HUES6 (cell line): ENCODE measurements around the gene SALL3.

Source experiments
- H3K27ac ChIP-seq: 2 replicates; pipeline ENCODE4 v1.7.0; 2013; ENCODE audit warnings: low read depth, mild to moderate bottlenecking, low read length, inconsistent platforms
- H3K27me3 ChIP-seq: 2 replicates; pipeline ENCODE4 v1.6.1; 2013; ENCODE audit warnings: low read length; ENCODE audit not compliant: control insufficient read depth, insufficient read depth
- H3K36me3 ChIP-seq: 2 replicates; pipeline ENCODE4 v1.6.1; 2013; ENCODE audit warnings: low read length; ENCODE audit not compliant: control insufficient read depth, insufficient read depth
- H3K4me1 ChIP-seq: 2 replicates; pipeline ENCODE4 v1.6.1; 2013; ENCODE audit warnings: low read length; ENCODE audit not compliant: control insufficient read depth, insufficient read depth
- H3K4me3 ChIP-seq: 2 replicates; pipeline ENCODE4 v1.5.1; 2013; ENCODE audit warnings: low read depth, low read length
- H3K9ac ChIP-seq: one replicate; pipeline ENCODE4 v1.6.1; 2013; ENCODE audit warnings: mild to moderate bottlenecking, low read length
- H3K9me3 ChIP-seq: 2 replicates; pipeline ENCODE4 v1.6.1; 2013; ENCODE audit warnings: low read depth, low read length; ENCODE audit not compliant: control insufficient read depth, insufficient read depth

SALL3 gene

DNA sequence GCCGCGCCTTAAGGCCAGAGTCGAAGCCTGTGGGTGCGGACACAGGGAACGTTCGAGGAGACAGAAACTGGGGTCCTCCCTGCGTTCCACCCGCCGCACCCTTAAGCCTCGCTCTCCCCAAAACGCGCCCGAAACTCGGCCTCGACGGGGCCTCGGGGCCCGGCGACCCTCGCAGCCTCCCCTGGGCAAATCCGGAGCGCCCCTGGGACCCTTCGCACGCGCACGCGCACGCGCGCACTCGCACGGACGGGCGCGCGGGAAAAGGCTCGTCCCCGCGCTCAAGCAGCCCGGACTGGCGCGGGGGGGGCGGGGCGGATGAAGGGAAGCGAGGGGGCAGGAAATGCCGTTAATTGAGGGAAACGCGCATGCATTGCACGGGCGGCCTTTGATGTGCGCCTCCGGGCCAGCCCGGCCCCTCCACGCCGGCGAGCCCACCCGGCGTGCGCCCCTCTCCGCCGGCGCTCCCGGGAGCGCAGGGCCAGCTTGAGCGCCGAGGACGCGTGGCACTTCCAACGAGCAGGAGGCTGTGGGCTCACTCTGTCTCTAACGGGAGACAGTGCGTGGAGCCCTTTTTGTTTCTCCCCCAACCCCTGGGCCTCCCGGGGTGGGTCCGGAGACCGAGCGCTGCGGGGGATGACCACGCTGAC is 5.4 kb upstream of the SALL3 start:
- Histone ChIP-seq H3K27me3 (peaks cover 96% of the 10 kb centered on the region), H3K27ac (no peak overlapping the region), H3K9ac (peak overlapping the region; percentile 38), H3K36me3 (no peaks in the 10 kb centered on the region), H3K9me3 (no peaks in the 10 kb centered on the region), H3K4me1 (peaks cover 35% of the 10 kb centered on the region), H3K4me3 (peak overlapping the region; percentile 59)

- Histone ChIP-seq H3K36me3 (no peaks in the 10 kb centered on the region), H3K9me3 (no peaks in the 10 kb centered on the region), H3K9ac (no peak overlapping the region), H3K27ac (no peak overlapping the region), H3K4me3 (peak overlapping the region; percentile 59; the same call in 1 of the 2 replicates), H3K4me1 (peaks cover 35% of the 10 kb centered on the region), H3K27me3 (peaks cover 86% of the 10 kb centered on the region)
Measured at GRCh38 chr18:78975292-78975691, 4.3 kb upstream of the SALL3 start.

DNA sequence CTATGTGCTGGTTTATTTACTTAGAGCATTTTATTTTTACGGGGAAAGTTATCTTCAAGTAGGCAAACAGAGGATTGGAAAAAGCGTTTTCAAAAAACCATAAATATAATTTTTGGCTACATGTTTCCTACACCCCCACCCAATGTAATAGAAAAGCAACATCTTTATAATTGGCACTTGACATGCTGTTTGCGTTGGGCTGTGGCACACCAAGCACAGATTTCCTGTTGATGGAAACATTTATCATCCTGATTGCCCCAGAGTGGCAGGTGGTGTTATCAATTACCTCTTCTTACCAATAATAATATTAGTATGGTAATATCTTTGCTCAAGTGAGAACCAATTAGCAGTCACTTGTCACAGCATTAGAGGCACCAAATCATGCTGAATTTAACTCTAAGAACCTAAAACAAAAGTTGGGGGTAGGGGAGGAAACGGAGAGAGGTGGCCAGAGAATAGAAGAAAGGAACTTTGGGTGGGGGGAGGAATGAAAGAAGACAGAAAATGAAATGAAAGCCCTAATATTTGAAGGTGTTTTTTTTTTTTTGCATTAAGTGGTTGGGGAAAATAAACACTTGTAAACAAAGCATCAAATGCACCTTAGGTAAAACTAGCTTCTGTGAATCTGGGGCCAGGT is 3.8 kb upstream of the SALL3 start:
- Histone ChIP-seq H3K9me3 (no peaks in the 10 kb centered on the region), H3K36me3 (no peaks in the 10 kb centered on the region), H3K27me3 (peaks cover 82% of the 10 kb centered on the region), H3K4me3 (no peak overlapping the region), H3K9ac (no peak overlapping the region), H3K27ac (no peak overlapping the region), H3K4me1 (peaks cover 35% of the 10 kb centered on the region)

- H3K4me3 ChIP-seq: peak overlapping the region; percentile 60
- H3K9ac ChIP-seq: peak overlapping the region; percentile 40
- no peak overlapping the region for H3K27ac ChIP-seq
- peaks cover 35% of the 10 kb centered on the region for H3K4me1 ChIP-seq
- H3K27me3 ChIP-seq: peaks cover 70% of the 10 kb centered on the region
- H3K36me3 ChIP-seq: no peaks in the 10 kb centered on the region
- H3K9me3 ChIP-seq: no peaks in the 10 kb centered on the region
Measured at GRCh38 chr18:78976765-78977636, 2.6 kb upstream of the SALL3 start.

GRCh38 chr18:78977637-78978348 is 1.8 kb upstream of the SALL3 start:
- Histone ChIP-seq H3K36me3 (no peaks in the 10 kb centered on the region), H3K4me1 (peaks cover 30% of the 10 kb centered on the region), H3K9me3 (no peaks in the 10 kb centered on the region), H3K27ac (no peak overlapping the region), H3K9ac (peak overlapping the region; percentile 40), H3K27me3 (peaks cover 62% of the 10 kb centered on the region), H3K4me3 (peak overlapping the region; percentile 60)

GRCh38 chr18:78978349-78979055 is 1.1 kb upstream of the SALL3 start:
- Histone ChIP-seq H3K27ac (no peak overlapping the region), H3K9me3 (no peaks in the 10 kb centered on the region), H3K4me1 (peaks cover 30% of the 10 kb centered on the region), H3K4me3 (peak overlapping the region; percentile 60), H3K27me3 (peaks cover 55% of the 10 kb centered on the region), H3K9ac (peak overlapping the region; percentile 13), H3K36me3 (no peaks in the 10 kb centered on the region)

GRCh38 chr18:78979056-78979729 is 425 bp upstream of the SALL3 start:
- peak overlapping the region; percentile 58 for H3K9ac ChIP-seq
- H3K36me3 ChIP-seq: no peaks in the 10 kb centered on the region
- peaks cover 48% of the 10 kb centered on the region for H3K27me3 ChIP-seq
- peak overlapping the region; percentile 60 for H3K4me3 ChIP-seq
- H3K9me3 ChIP-seq: no peaks in the 10 kb centered on the region
- no peak overlapping the region for H3K27ac ChIP-seq
- peaks cover 34% of the 10 kb centered on the region for H3K4me1 ChIP-seq

- H3K36me3 ChIP-seq: no peaks in the 10 kb centered on the region
- H3K9ac ChIP-seq: peak overlapping the region; percentile 85
- no peaks in the 10 kb centered on the region for H3K9me3 ChIP-seq
- H3K27me3 ChIP-seq: peaks cover 37% of the 10 kb centered on the region
- H3K27ac ChIP-seq: peak overlapping the region; percentile 87; the same call in 1 of the 2 replicates
- H3K4me1 ChIP-seq: peaks cover 34% of the 10 kb centered on the region
- H3K4me3 ChIP-seq: peak overlapping the region; percentile 82
Measured at GRCh38 chr18:78980279-78980771, 707 bp downstream of the SALL3 start.

DNA sequence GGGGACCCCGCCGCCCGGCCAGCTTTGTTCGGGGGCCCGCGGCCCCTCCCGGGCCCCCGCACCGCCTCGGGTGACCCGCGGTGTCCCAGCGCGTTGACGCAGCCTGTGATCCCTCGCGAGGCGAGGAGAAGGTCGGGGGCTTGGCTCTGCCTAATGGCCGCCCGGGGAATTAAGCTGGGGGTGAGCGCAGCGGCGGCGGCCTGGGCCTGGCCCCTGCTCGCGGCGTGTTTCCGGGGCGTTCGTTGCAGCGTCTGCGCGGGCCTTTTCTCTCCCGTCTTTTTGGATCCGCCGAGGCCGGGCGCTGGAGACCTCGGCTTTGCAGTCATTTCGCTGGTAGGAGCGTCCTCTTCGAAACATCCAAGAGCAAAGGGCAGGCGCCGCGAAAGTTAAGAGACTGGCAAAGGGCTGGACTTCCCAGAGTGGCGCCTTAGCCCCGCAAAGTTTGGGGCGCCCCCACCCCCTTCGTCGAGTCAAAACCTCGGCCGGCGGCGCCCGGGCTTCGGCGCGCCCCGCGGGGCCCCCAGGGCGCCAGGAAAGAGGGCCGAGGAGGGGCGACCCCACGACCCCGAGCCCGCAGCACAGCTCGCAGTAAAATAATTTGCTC is 1.3 kb downstream of the SALL3 start:
- Histone ChIP-seq H3K36me3 (no peaks in the 10 kb centered on the region), H3K9ac (peak overlapping the region; percentile 85), H3K4me3 (peak overlapping the region; percentile 82), H3K27me3 (peaks cover 36% of the 10 kb centered on the region), H3K4me1 (peaks cover 34% of the 10 kb centered on the region), H3K27ac (peak overlapping the region; percentile 87), H3K9me3 (no peaks in the 10 kb centered on the region)
